Measurements from ENCODE around the gene LARGE1. TPM values are rescaled to one million over a fixed set of nuclear protein-coding genes. Genes with fewer than 3 reads are reported as not detected.

LARGE1 gene
- total RNA-seq, 3 donors from 2014 or later, result 23.6 to 27.8 (median 26.1) TPM

DNA sequence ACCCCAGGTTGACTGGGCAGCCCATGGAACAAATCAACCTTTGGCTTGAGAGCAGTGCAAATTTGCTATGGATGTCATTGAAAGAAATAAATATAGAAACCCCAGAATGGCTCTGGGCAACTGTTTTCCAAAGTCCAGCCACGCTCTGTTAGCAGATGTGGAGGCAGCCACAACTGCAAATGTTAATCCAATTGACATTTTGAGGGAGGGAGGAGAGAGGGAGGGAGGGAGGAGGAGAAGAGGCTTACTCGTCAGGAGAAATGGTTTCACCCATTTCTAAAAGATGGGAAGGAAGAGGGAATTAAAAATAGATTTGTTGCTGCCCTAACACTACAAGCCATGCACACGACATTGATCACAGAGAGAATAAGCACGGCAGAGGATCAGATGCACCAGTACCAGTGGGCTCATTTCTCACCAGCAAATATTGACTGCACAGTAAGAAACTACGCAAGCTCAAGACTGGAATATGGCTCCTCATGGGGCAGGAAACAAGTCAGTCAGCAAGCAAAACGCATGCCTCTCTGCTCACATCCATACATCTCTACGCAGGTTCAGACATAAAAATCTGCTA lies 229.1 kb downstream of the LARGE1 start:
- no peak overlapping the region for H3K4me3 ChIP-seq
- TF ChIP-seq POLR2AphosphoS5 (IDR thresholded peaks at IDR 0.05), result no peak
- TF ChIP-seq, protein P1, sequence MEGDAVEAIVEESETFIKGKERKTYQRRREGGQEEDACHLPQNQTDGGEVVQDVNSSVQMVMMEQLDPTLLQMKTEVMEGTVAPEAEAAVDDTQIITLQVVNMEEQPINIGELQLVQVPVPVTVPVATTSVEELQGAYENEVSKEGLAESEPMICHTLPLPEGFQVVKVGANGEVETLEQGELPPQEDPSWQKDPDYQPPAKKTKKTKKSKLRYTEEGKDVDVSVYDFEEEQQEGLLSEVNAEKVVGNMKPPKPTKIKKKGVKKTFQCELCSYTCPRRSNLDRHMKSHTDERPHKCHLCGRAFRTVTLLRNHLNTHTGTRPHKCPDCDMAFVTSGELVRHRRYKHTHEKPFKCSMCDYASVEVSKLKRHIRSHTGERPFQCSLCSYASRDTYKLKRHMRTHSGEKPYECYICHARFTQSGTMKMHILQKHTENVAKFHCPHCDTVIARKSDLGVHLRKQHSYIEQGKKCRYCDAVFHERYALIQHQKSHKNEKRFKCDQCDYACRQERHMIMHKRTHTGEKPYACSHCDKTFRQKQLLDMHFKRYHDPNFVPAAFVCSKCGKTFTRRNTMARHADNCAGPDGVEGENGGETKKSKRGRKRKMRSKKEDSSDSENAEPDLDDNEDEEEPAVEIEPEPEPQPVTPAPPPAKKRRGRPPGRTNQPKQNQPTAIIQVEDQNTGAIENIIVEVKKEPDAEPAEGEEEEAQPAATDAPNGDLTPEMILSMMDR (IDR thresholded peaks at IDR 0.05), result no peak
- no peak for TF ChIP-seq POLR2A (IDR thresholded peaks at IDR 0.05)
- no peaks in the 10 kb centered on the region for H3K36me3 ChIP-seq
- H3K9me3 ChIP-seq, result no peaks in the 10 kb centered on the region
- no peak overlapping the region for H3K27ac ChIP-seq
- no peaks in the 10 kb centered on the region for H3K4me1 ChIP-seq
- no peak for DNase-seq (ENCODE audit: low spot score in 2 of 2)
- intact Hi-C loops (cut with DNase I; ENCODE audit: low total_unique reads), result no loop called here
- H3K27me3 ChIP-seq, result no peaks in the 10 kb centered on the region

GRCh38 chr22:33688903-33689302 lies 231.4 kb downstream of the LARGE1 start:
- Histone ChIP-seq H3K27ac (no peak overlapping the region), H3K36me3 (no peaks in the 10 kb centered on the region), H3K9me3 (no peaks in the 10 kb centered on the region), H3K4me3 (no peak overlapping the region), H3K27me3 (no peaks in the 10 kb centered on the region), H3K4me1 (no peaks in the 10 kb centered on the region)
- intact Hi-C loops (cut with DNase I; ENCODE audit: low total_unique reads), result no loop called here
- no peak for DNase-seq (ENCODE audit: low spot score in 2 of 2)
- TF ChIP-seq POLR2AphosphoS5 (IDR thresholded peaks at IDR 0.05) (no peak), POLR2A (IDR thresholded peaks at IDR 0.05) (no peak)
- TF ChIP-seq, protein P1 (IDR thresholded peaks at IDR 0.05), result no peak

GRCh38 chr22:33687464-33687863 lies 232.8 kb downstream of the LARGE1 start:
- Histone ChIP-seq H3K9me3 (no peaks in the 10 kb centered on the region), H3K36me3 (no peaks in the 10 kb centered on the region), H3K27ac (no peak overlapping the region), H3K4me3 (no peak overlapping the region), H3K4me1 (no peaks in the 10 kb centered on the region), H3K27me3 (no peaks in the 10 kb centered on the region)
- intact Hi-C loops (cut with DNase I; ENCODE audit: low total_unique reads), result no loop called here
- no peak for DNase-seq (ENCODE audit: low spot score in 2 of 2)
- TF ChIP-seq POLR2AphosphoS5 (IDR thresholded peaks at IDR 0.05), result no peak
- TF ChIP-seq, protein P1 (IDR thresholded peaks at IDR 0.05), result no peak
- TF ChIP-seq POLR2A (IDR thresholded peaks at IDR 0.05), result no peak

- H3K9me3 ChIP-seq, result no peaks in the 10 kb centered on the region
- TF ChIP-seq, protein P1 (IDR thresholded peaks at IDR 0.05), result no peak
- no peak for TF ChIP-seq POLR2AphosphoS5 (IDR thresholded peaks at IDR 0.05)
- no peak for TF ChIP-seq POLR2A (IDR thresholded peaks at IDR 0.05)
- no peaks in the 10 kb centered on the region for H3K4me1 ChIP-seq
- no peaks in the 10 kb centered on the region for H3K36me3 ChIP-seq
- H3K27ac ChIP-seq, result no peak overlapping the region
- no peak for DNase-seq (ENCODE audit: low spot score in 2 of 2)
- H3K27me3 ChIP-seq, result no peaks in the 10 kb centered on the region
- H3K4me3 ChIP-seq, result no peak overlapping the region
- intact Hi-C loops (cut with DNase I; ENCODE audit: low total_unique reads), result no loop called here
Observed at GRCh38 chr22:33684087-33684486, 236.2 kb downstream of the LARGE1 start.

- Histone ChIP-seq H3K4me3 (no peak overlapping the region), H3K9me3 (no peaks in the 10 kb centered on the region), H3K36me3 (no peaks in the 10 kb centered on the region), H3K4me1 (no peaks in the 10 kb centered on the region), H3K27me3 (no peaks in the 10 kb centered on the region), H3K27ac (no peak overlapping the region)
- intact Hi-C loops (cut with DNase I; ENCODE audit: low total_unique reads), result no loop called here
- TF ChIP-seq POLR2AphosphoS5 (IDR thresholded peaks at IDR 0.05), result no peak
- no peak for DNase-seq (ENCODE audit: low spot score in 2 of 2)
Observed at GRCh38 chr22:33682927-33683326, 237.3 kb downstream of the LARGE1 start.

- no peaks in the 10 kb centered on the region for H3K9me3 ChIP-seq
- H3K4me1 ChIP-seq, result no peaks in the 10 kb centered on the region
- no peaks in the 10 kb centered on the region for H3K36me3 ChIP-seq
- intact Hi-C loops (cut with DNase I; ENCODE audit: low total_unique reads), result no loop called here
- no peaks in the 10 kb centered on the region for H3K27me3 ChIP-seq
- H3K27ac ChIP-seq, result no peak overlapping the region
- DNase-seq (ENCODE audit: low spot score in 2 of 2), result no peak
- no peak overlapping the region for H3K4me3 ChIP-seq
- TF ChIP-seq, protein P1 (IDR thresholded peaks at IDR 0.05), result no peak
- no peak for TF ChIP-seq POLR2A (IDR thresholded peaks at IDR 0.05)
- TF ChIP-seq POLR2AphosphoS5 (IDR thresholded peaks at IDR 0.05), result no peak
Observed at GRCh38 chr22:33680632-33681031, 239.6 kb downstream of the LARGE1 start.
